CD14-positive monocyte (primary cell): Measurements from ENCODE around the gene WFS1. TPM values are rescaled to one million over a fixed set of nuclear protein-coding genes. Genes with fewer than 3 reads are reported as not detected.

ENCODE experiments used
- DNase-seq, 3 donors: peaks; one replicate each; pipeline ENCODE4 v3.0.0-alpha.2; 2011 to 2022
- H2AFZ ChIP-seq: 2 replicates; pipeline ENCODE4 v1.6.0; 2012; ENCODE audit warnings: mild to moderate bottlenecking, low read depth, low read length, inconsistent platforms; ENCODE audit not compliant: insufficient read depth, poor library complexity, severe bottlenecking
- H3K27ac ChIP-seq, 2 donors: 1 replicate in 1 of 2; 2 replicates in 1 of 2; pipeline ENCODE4 v1.5.1; 2012 to 2013; ENCODE audit warnings: low read length in 2 of 2, control low read depth in 1 of 2, inconsistent platforms in 1 of 2, low read depth in 1 of 2, mild to moderate bottlenecking in 1 of 2
- H3K27me3 ChIP-seq, 2 donors: one replicate each; pipeline versions ENCODE4 v1.6.0 to v1.6.1; 2011 to 2013; ENCODE audit warnings: low read length in 2 of 2; ENCODE audit not compliant: control insufficient read depth in 2 of 2, insufficient read depth in 2 of 2
- H3K36me3 ChIP-seq, 2 donors: replicated peaks in 1 of 2; 1 replicate in 1 of 2; 2 replicates in 1 of 2; pipeline versions ENCODE4 v1.5.1 to v1.6.1; 2012 to 2013; ENCODE audit warnings: low read length in 2 of 2, control low read depth in 1 of 2, inconsistent platforms in 1 of 2, mild to moderate bottlenecking in 1 of 2; ENCODE audit not compliant: insufficient read depth in 2 of 2, control insufficient read depth in 1 of 2
- H3K4me1 ChIP-seq, 2 donors: 1 replicate in 1 of 2; 2 replicates in 1 of 2; pipeline versions ENCODE4 v1.5.1 to v1.6.1; 2012 to 2013; ENCODE audit warnings: low read length in 2 of 2, control low read depth in 1 of 2, inconsistent platforms in 1 of 2, mild to moderate bottlenecking in 1 of 2, moderate library complexity in 1 of 2; ENCODE audit not compliant: insufficient read depth in 2 of 2, control insufficient read depth in 1 of 2
- H3K4me2 ChIP-seq: replicated peaks from 2 replicates; pipeline ENCODE3; 2012; ENCODE audit warnings: low read length, moderate library complexity, mild to moderate bottlenecking; ENCODE audit not compliant: poor library complexity, severe bottlenecking; ENCODE audit errors: extremely low read depth
- H3K4me3 ChIP-seq, 3 experiments: fragments of 200-600 bp in 1 of 3; sonication (generic) in 1 of 3; replicated peaks in 1 of 3; 1 replicate in 2 of 3; 2 replicates in 1 of 3; pipeline ENCODE4 v1.5.1; 2011 to 2013; ENCODE audit warnings: low read length in 3 of 3, mild to moderate bottlenecking in 3 of 3, control low read depth in 2 of 3, low read depth in 2 of 3, inconsistent platforms in 1 of 3, moderate library complexity in 1 of 3
- H3K79me2 ChIP-seq: 2 replicates; pipeline ENCODE4 v1.6.0; 2012; ENCODE audit warnings: mild to moderate bottlenecking, control low read depth, inconsistent platforms, low read length, moderate library complexity; ENCODE audit not compliant: insufficient read depth
- H3K9ac ChIP-seq: 2 replicates; pipeline ENCODE4 v1.6.0; 2017; ENCODE audit warnings: low read length, mild to moderate bottlenecking; ENCODE audit not compliant: insufficient read depth, poor library complexity, severe bottlenecking
- H3K9me3 ChIP-seq, 2 donors: replicated peaks in 1 of 2; 1 replicate in 1 of 2; 2 replicates in 1 of 2; pipeline versions ENCODE4 v1.5.1 to v1.6.1; 2012 to 2013; ENCODE audit warnings: low read length in 2 of 2, control low read depth in 1 of 2; ENCODE audit not compliant: control insufficient read depth in 1 of 2, insufficient read depth in 1 of 2
- H4K20me1 ChIP-seq: 2 replicates; pipeline ENCODE4 v1.6.0; 2012; ENCODE audit warnings: mild to moderate bottlenecking, low read length, control low read depth, moderate library complexity; ENCODE audit not compliant: insufficient read depth
- H3K27ac Mint-ChIP-seq, 7 donors: one replicate each; pipeline ENCODE4 v1.8.0; 2020; ENCODE audit warnings: mild to moderate bottlenecking in 7 of 7, mixed read lengths in 7 of 7, moderate library complexity in 6 of 7, inconsistent platforms in 2 of 7
- H3K27me3 Mint-ChIP-seq, 3 donors: one replicate each; pipeline ENCODE4 v1.8.0; 2021 to 2022; ENCODE audit warnings: low read depth in 3 of 3, mild to moderate bottlenecking in 3 of 3, mixed read lengths in 3 of 3, moderate library complexity in 3 of 3, inconsistent platforms in 1 of 3
- H3K36me3 Mint-ChIP-seq, 2 donors: one replicate each; pipeline ENCODE4 v1.8.0; 2020; ENCODE audit warnings: mixed read lengths in 2 of 2, inconsistent platforms in 1 of 2, mild to moderate bottlenecking in 1 of 2
- H3K4me1 Mint-ChIP-seq: one replicate; pipeline ENCODE4 v1.8.0; 2020; ENCODE audit warnings: mild to moderate bottlenecking, mixed read lengths
- H3K4me3 Mint-ChIP-seq, 2 donors: one replicate each; pipeline ENCODE4 v1.8.0; 2020; ENCODE audit warnings: mild to moderate bottlenecking in 2 of 2, mixed read lengths in 2 of 2, moderate library complexity in 1 of 2
- H3K9me3 Mint-ChIP-seq, 7 donors: one replicate each; pipeline ENCODE4 v1.8.0; 2020 to 2022; ENCODE audit warnings: mixed read lengths in 7 of 7, mild to moderate bottlenecking in 6 of 7, moderate library complexity in 6 of 7, inconsistent platforms in 2 of 7
- CTCF ChIP-seq: fragments of 200-600 bp; IDR thresholded peaks from one replicate; pipeline ENCODE4 v1.8.0; 2022; ENCODE audit warnings: antibody characterized with exemption, mild to moderate bottlenecking
- WGBS: methylation state at CpG from one replicate; pipeline ENCODE4 v1.1.5; 2013; ENCODE audit warnings: missing lambda C conversion rate; ENCODE audit not compliant: insufficient coverage; 5-methylcytosine and 5-hydroxymethylcytosine counted together
- intact Hi-C, 2 donors: fragments of 100-400 bp; cut with micrococcal nuclease; formaldehyde crosslinking; loops; one replicate each; pipeline versions ENCODE4 v1.15.0 to v1.15.1; 2023
- polyA plus RNA-seq, 3 donors: library from polyadenylated mRNA; depleted of rRNA in 1 of 3; unstranded in 2 of 3; stranded (reverse) in 1 of 3; fragments of 300-500 nt in 2 of 3; fragments of >200 nt in 1 of 3; fragmentation: Illumina TruSeq in 2 of 3; gene quantifications; 1 replicate in 2 of 3; 2 replicates in 1 of 3; pipeline ENCODE4 v1.2.3, GENCODE V29; 2012 to 2021

Gene WFS1
- polyA plus RNA-seq, 3 donors = 0.39 to 1.8 (median 0.93) TPM

GRCh38 chr4:6294705-6295421 lies 25.2 kb downstream of the WFS1 start:
- DNase-seq = no peak
- intact Hi-C loops = no loop called here
- Histone ChIP-seq H3K27me3 (no peaks in the 10 kb centered on the region), H3K4me1 (no peaks in the 10 kb centered on the region), H3K36me3 (no peaks in the 10 kb centered on the region), H3K9ac (no peak overlapping the region), H2AFZ (no peak overlapping the region), H3K79me2 (no peaks in the 10 kb centered on the region), H3K4me3 (no peak overlapping the region), H3K4me2 (no peak overlapping the region), H4K20me1 (no peaks in the 10 kb centered on the region), H3K27ac (no peak overlapping the region), H3K9me3 (no peaks in the 10 kb centered on the region)
- H3K27ac Mint-ChIP-seq = no peak overlapping the region
- no peaks in the 10 kb centered on the region for H3K4me1 Mint-ChIP-seq
- H3K4me3 Mint-ChIP-seq = no peak overlapping the region
- H3K9me3 Mint-ChIP-seq = no peaks in the 10 kb centered on the region
- H3K27me3 Mint-ChIP-seq = peaks cover 3 to 9% (median 6%) of the 10 kb centered on the region in 3 donors
- 98% methylated on average over 14 of the region's 27 CpGs for WGBS
- TF ChIP-seq CTCF = no peak
- H3K36me3 Mint-ChIP-seq = no peaks in the 10 kb centered on the region

- H3K9ac ChIP-seq = no peak overlapping the region
- intact Hi-C loops = no loop called here
- no peaks in the 10 kb centered on the region for H3K36me3 ChIP-seq
- no peak for DNase-seq
- Mint-ChIP-seq H3K9me3 (no peaks in the 10 kb centered on the region), H3K4me1 (no peaks in the 10 kb centered on the region), H3K4me3 (no peak overlapping the region), H3K27me3 (peaks cover 3 to 9% (median 6%) of the 10 kb centered on the region in 3 donors), H3K36me3 (no peaks in the 10 kb centered on the region), H3K27ac (no peak overlapping the region)
- H3K4me3 ChIP-seq = no peak overlapping the region
- H2AFZ ChIP-seq = no peak overlapping the region
- no peaks in the 10 kb centered on the region for H4K20me1 ChIP-seq
- no peak for TF ChIP-seq CTCF
- H3K9me3 ChIP-seq = no peaks in the 10 kb centered on the region
- H3K4me1 ChIP-seq = no peaks in the 10 kb centered on the region
- no peak overlapping the region for H3K4me2 ChIP-seq
- no peak overlapping the region for H3K27ac ChIP-seq
- H3K79me2 ChIP-seq = no peaks in the 10 kb centered on the region
- no peaks in the 10 kb centered on the region for H3K27me3 ChIP-seq
- WGBS = 97% methylated on average over 14 of the region's 14 CpGs
These were observed 25.8 kb downstream of the WFS1 start for GRCh38 chr4:6295495-6295894.
